ENCODE results near the gene MARCKS. TPM values are rescaled to one million over a fixed set of nuclear protein-coding genes. Genes with fewer than 3 reads are reported as not detected.

Gene MARCKS
- total RNA-seq, 1 donor from 2014 or later = 19.3 TPM

DNA sequence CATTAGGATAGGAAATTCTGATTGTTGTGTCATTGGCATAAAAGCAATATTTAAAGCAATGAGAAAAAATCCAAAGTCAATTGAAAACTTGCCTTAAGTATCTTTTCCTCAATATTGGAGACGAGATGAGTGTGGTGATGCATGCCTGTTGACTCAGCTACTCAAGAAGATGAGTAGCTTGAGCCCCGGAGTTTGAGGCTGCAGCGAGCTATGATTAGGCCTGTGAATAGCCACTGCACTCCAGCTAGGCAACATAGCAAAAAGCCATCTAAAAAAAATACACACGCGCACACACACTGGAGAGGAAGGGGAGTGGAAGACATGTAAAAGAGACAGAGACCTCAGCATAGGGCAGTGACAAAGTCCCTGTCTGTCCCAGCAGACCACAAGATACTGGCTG, 9.7 kb upstream of the MARCKS start:
- intact Hi-C loops (cut with DNase I) = no loop called here
- no peak for DNase-seq (ENCODE audit: low spot score)

DNA sequence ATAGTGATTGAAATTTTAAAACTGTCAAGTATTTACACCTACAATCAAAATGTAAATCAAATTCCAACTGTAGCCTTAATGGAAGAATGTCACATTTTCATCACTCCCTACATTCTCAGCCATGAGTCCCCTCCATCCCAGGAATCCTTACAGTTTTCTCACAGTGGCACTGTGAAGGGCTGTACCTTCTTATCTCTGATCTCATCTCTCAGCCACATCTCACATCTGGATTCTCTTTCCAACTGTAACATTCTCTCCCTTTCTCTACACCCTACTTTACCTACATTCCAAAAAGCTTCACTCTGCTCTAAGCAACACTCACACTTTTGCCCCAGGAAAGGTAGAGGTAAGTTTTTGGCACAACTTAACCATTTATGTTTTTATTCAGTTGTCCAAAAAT, 8.9 kb upstream of the MARCKS start:
- DNase-seq (ENCODE audit: low spot score) = no peak
- intact Hi-C loops (cut with DNase I) = no loop called here

GRCh38 chr6:113848811-113849210, 8.3 kb upstream of the MARCKS start:
- intact Hi-C loops (cut with DNase I) = no loop called here

DNA sequence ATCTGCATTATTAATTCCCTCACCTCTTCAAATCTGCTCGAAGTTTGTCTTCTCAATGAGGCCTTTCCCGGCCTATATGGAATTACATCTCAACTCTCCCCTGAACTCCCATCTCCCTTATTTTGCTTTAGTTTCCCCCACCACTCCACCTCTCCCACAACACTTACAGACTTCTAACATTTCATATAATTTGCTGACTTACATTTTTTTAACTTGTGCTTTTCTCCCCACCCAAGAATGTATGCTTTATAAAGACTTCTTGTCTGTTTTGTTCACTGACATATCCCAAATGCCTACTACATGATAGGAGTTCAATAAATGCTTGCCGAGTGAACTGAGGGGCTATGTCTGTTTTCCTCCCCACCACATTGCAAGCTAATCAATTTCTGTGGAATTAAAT, 3.9 kb upstream of the MARCKS start:
- DNase-seq (ENCODE audit: low spot score) = no peak
- intact Hi-C loops (cut with DNase I) = loop anchor here (10.0 kb wide), 2 partner anchors 668 to 838 kb away; no protein-coding TSS in a partner anchor

More at GRCh38 chr6:113848811-113849210, 8.3 kb upstream of the MARCKS start:
- DNase-seq (ENCODE audit: low spot score) = no peak

GRCh38 chr6:113854531-113855499, 2.3 kb upstream of the MARCKS start:
- DNase-seq (ENCODE audit: low spot score) = peak; percentile 83
- intact Hi-C loops (cut with DNase I) = loop anchor here (5.0 to 10.0 kb wide), 5 partner anchors 47 to 1073 kb away; no protein-coding TSS in a partner anchor

- no peak for DNase-seq (ENCODE audit: low spot score)
- intact Hi-C loops (cut with DNase I) = loop anchor here (2.0 to 10.0 kb wide), 6 partner anchors 47 to 1073 kb away; no protein-coding TSS in a partner anchor
Measured at GRCh38 chr6:113855500-113856374, 1.4 kb upstream of the MARCKS start.

GRCh38 chr6:113856375-113856624, 845 bp upstream of the MARCKS start:
- intact Hi-C loops (cut with DNase I) = loop anchor here (2.0 to 10.0 kb wide), 6 partner anchors 46 to 1074 kb away; no protein-coding TSS in a partner anchor
- DNase-seq (ENCODE audit: low spot score) = no peak

GRCh38 chr6:113857556-113858479, 673 bp downstream of the MARCKS start:
- intact Hi-C loops (cut with DNase I) = loop anchor here (2.0 to 10.0 kb wide), 7 partner anchors 44 to 1076 kb away; no protein-coding TSS in a partner anchor

GRCh38 chr6:113858480-113859348, 1.6 kb downstream of the MARCKS start:
- intact Hi-C loops (cut with DNase I) = loop anchor here (2.0 to 10.0 kb wide), 6 partner anchors 44 to 1076 kb away; no protein-coding TSS in a partner anchor
- peak; percentile 95 for DNase-seq (ENCODE audit: low spot score)

More at GRCh38 chr6:113857556-113858479, 673 bp downstream of the MARCKS start:
- DNase-seq (ENCODE audit: low spot score) = no peak

- intact Hi-C loops (cut with DNase I) = loop anchor here (2.0 to 10.0 kb wide), 6 partner anchors 43 to 1077 kb away; no protein-coding TSS in a partner anchor
- peak; percentile 76 for DNase-seq (ENCODE audit: low spot score)
Measured at GRCh38 chr6:113859349-113860180, 2.4 kb downstream of the MARCKS start.

GRCh38 chr6:113860181-113860955, 3.2 kb downstream of the MARCKS start:
- DNase-seq (ENCODE audit: low spot score) = no peak
- intact Hi-C loops (cut with DNase I) = no loop called here

DNA sequence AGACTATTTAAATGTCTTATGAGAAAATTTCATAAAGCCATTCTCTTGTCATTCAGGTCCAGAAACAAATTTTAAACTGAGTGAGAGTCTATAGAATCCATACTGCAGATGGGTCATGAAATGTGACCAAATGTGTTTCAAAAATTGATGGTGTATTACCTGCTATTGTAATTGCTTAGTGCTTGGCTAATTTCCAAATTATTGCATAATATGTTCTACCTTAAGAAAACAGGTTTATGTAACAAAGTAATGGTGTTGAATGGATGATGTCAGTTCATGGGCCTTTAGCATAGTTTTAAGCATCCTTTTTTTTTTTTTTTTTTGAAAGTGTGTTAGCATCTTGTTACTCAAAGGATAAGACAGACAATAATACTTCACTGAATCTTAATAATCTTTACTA, 5.0 kb downstream of the MARCKS start:
- DNase-seq (ENCODE audit: low spot score) = no peak
- intact Hi-C loops (cut with DNase I) = no loop called here

DNA sequence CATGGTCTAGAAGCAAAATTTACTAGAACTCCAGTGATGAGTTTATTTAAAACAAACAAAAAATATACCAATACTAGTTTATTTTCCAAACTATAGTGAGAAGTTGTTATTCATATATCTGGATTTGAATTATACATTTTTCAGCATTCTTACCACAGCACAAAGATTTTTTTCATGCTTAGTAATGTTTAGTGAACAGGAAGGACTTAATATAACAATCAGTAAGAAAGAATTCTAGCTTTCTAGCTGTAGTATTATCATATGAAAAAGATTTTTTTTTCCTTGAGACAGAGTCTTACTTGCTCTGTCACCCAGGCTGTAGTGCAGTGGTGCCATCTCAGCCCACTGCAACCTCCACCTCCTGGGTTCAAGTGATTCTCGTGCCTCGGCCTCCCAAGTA, 13.8 kb downstream of the MARCKS start:
- intact Hi-C loops (cut with DNase I) = no loop called here
- no peak for DNase-seq (ENCODE audit: low spot score)

DNA sequence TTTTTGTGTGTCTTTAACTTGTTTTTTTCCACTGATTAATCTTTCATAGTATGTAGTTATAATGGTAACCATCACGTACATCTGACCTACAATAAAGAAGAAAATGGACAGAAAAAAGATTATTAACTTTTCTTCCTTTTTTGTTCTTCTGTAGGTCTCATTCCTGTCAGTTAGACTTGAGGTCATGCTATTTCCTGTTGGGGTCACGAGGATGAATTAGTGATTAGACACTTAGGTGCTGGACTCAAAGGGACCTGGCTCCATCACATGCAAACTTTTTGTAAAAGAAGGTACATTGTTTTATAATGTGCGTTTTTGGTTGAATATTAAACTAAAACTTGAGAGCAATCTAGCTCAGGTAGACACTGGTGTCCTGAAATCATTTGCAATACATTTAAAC, 14.8 kb downstream of the MARCKS start:
- intact Hi-C loops (cut with DNase I) = no loop called here
- DNase-seq (ENCODE audit: low spot score) = no peak

DNA sequence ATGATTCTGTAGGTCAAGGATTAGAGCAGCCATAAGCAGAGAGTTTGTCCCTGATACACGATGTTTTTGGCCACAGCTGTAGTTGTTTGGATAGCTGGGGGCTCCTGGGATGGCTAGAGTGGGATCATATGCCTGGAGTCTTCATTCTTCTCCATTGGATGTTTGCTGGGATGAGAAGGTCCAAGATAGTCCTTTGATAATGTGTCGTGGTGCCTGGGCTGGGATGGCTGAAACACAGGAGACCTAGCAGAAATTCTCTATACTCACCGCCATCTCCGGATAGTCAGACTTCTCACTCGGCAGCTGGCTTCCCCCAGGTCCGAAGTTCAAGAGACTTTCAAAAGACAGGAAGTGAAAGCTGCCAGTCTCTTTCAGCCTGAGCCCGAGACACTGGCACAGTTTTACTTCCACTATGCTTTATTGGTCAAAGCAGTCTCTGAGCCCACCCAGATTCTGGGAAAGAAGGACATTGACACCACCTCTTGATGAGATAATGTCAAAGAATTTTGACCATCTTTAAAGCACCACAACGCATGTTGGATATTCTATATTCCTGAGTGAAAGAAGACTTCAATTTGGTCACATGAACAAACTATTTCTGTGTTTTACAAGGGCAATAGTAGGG, 16.0 kb downstream of the MARCKS start:
- intact Hi-C loops (cut with DNase I) = no loop called here
- no peak for DNase-seq (ENCODE audit: low spot score)

DNA sequence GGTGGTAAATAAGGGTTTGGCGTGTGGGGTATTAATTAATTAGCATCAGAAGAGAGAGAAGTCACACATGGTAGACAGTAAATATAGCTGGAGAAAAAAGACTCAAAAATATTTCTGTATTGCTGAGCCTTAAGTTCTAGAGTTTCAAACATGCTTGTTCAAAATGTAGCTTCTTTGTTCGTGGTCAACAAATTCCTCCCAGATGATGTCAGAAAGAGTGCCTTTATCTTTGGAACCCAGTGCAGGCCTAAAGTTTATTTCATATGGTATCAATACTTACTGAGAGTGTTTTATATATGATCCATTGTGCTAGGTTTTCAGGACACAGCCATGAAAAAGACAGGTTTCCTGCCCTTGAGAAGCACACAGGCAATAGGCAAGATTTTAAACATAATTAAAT, 18.3 kb downstream of the MARCKS start:
- no peak for DNase-seq (ENCODE audit: low spot score)
- intact Hi-C loops (cut with DNase I) = no loop called here

All from cardiac septum (tissue), 1 donor.